GM12801 (cell line): ENCODE data around the gene SLC23A2.

Experiments used
- CTCF ChIP-seq: IDR thresholded peaks from one replicate; pipeline ENCODE4 v1.5.1; 2011; ENCODE audit warnings: control low read depth; ENCODE audit not compliant: insufficient read length; ENCODE audit errors: extremely low read depth

SLC23A2 gene

GRCh38 chr20:4998160-4998651 is 3.1 kb downstream of the SLC23A2 start:
- no peak for TF ChIP-seq CTCF

GRCh38 chr20:4997222-4997621 is 4.1 kb downstream of the SLC23A2 start:
- TF ChIP-seq CTCF = no peak

GRCh38 chr20:4989570-4989969 is 11.7 kb downstream of the SLC23A2 start:
- no peak for TF ChIP-seq CTCF

- TF ChIP-seq CTCF = no peak
Observed at GRCh38 chr20:4987130-4987529, 14.2 kb downstream of the SLC23A2 start.

- no peak for TF ChIP-seq CTCF
Observed at GRCh38 chr20:4985658-4986057, 15.7 kb downstream of the SLC23A2 start.

GRCh38 chr20:4982281-4982680 is 19.0 kb downstream of the SLC23A2 start:
- TF ChIP-seq CTCF = no peak

- no peak for TF ChIP-seq CTCF
Observed at GRCh38 chr20:4979841-4980410, 21.4 kb downstream of the SLC23A2 start.
